ENCODE results near the gene TLCD1. TPM values are rescaled to one million over a fixed set of nuclear protein-coding genes. Genes with fewer than 3 reads are reported as not detected.

The TLCD1 gene
- total RNA-seq, 1 donor from 2014 or later: 0.85 TPM

- DNase-seq: peak; percentile 51
Observed at GRCh38 chr17:28712032-28712704, 13.9 kb downstream of the TLCD1 start.

GRCh38 chr17:28711723-28712031 lies 14.4 kb downstream of the TLCD1 start, which contains the start of gene PROCA1:
Gene PROCA1, minus strand, starts transcription at chr17:28711888. Its CDS starts 228 bp downstream, at chr17:28711660.
- DNase-seq: no peak

GRCh38 chr17:28710861-28711722 lies 14.9 kb downstream of the TLCD1 start:
- DNase-seq: peak; percentile 88

DNA sequence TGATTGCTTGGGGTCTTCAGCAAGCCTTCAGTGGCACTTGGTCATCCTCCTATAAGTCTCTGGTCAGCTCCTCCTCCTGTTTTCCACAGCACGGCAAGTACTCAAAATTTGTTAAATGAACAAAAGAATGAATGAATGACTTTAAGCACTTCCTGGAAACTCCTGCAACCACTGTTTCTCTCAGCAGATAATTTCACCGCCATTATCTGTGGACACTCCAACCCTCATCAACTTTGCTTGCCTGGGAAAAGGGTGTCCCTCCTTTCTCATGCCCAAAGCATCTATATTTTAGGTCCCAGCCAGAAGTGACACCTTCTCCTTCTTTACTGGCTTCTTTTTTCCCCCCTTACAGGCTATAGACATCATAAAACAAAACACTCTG lies 18.7 kb downstream of the TLCD1 start:
- DNase-seq: no peak

DNA sequence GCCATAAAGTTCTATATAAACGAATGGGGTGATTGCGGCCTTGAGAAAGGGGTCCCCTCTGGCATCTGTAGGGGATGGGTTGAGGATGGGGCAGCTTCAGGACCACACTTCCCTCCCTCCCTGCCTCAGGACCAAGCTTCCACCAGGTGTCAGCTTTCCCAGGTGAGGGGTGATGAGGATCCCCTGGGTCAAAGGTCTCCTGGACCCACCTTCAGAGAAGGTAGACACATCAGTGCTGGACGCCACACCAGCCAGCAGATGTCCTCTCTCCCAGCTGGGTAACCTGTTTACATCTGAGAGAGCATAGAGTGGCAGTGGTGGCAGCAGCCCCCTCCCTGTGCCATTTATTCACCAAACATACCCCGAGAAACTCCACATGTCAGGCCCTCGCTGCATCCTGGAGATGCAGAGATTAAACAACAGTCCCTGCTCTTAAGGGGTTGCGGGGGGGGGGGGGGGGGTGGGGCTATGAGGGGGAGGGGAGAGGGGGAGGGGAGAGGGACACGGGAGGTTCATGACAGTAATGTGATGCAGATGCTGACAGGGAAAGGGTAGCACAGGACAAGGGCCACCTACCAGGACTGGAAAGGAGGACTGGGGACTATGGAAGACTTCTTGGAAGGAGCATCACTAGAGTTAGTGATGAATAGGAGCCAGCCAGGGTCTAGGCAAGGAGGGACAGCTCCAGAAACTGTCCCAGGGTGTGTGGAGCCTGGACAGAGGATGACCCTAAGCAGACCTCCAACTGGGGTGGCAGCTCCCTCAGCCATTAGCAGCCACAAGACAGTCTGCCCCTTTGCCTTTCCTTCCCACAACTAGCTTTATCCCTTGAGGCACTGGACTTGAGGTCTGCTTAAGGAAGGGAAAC lies 19.3 kb downstream of the TLCD1 start:
- no peak for DNase-seq

DNA sequence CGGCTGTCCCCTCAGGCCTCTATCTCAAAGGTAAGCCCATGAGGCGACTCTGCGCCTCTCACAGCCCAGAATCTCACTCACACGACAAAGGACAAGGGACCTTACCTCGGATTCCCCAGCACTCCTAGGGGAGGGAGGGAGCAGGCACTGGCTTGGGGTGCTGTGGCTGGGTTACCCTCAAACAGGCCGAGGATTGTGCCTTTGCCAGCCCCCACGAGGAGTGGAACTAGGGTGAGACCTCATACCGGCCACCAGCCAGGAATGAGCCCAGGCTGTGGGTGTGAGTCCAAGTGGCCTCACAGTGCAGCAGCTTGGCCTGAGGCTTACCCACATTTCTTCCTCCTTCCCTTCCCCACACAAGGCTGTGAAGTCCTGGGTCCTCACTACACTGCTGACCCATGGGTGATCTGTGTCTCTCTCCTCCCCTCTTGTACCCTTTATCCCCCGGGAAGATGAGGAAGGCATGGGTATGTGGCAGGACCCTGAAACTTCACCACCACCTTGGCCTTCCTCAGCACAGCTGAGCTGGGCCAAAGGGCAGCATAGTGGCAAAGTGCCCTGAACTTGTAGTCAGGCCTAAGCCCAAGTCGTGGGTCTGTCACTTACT lies 20.2 kb downstream of the TLCD1 start:
- no peak for DNase-seq

- no peak for DNase-seq
Observed at GRCh38 chr17:28705074-28705659, 20.9 kb downstream of the TLCD1 start.

- no peak for DNase-seq
Observed at GRCh38 chr17:28704219-28704858, 21.7 kb downstream of the TLCD1 start.

DNA sequence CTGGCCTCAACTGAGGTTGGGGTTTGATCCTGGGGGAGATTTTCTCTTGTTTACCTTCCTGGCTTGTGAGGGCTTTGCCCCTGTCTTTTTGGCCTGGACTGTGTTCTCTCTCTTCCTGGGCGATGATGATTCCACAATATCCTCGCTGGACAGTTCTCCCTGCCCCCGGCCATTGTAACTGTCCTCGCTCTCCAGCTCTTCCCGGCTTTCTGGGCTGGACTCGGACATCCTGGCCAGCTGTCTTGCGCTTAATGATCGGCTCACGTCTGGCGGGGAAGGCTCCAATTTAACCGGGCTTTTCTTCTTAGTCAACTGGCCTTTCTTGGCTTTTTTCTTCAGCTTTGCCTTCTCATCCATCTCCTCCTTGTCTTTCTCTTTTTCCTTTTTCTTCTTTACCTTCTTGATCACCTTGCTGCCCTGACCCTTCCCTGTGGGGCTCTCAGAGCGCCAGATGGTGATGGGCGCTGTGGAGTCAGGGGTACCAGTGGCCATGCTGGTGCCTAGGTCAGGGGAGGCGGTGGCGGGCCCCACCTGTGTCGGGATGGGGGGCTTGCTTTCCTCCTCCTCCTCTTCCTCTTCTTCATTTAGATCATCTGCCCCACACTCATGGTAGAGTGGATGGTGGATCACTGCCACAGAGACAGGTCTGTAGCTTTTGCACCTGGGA lies 22.3 kb downstream of the TLCD1 start:
- DNase-seq: no peak

DNA sequence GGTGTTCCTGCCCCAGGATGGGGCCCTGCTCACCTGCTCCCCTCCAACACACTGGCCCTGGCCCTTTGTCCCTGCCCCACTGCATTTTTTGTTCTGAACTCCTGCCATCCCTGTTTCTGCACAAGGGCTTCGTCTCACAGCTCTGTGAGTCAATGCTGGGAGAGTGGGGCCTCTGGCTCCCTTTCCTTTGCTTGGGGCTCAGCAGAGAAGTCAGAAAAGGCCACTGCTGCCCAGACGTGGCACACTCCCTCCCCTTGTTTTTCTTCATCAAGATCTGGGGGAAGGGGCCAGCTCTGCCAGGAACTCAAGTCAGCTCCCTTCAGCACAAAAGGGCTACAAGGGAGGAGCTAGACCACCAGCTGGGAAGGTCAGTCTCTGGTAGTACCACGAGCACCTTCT lies 23.3 kb downstream of the TLCD1 start:
- DNase-seq: no peak

GRCh38 chr17:28702026-28702751 lies 23.8 kb downstream of the TLCD1 start:
- DNase-seq: no peak

DNA sequence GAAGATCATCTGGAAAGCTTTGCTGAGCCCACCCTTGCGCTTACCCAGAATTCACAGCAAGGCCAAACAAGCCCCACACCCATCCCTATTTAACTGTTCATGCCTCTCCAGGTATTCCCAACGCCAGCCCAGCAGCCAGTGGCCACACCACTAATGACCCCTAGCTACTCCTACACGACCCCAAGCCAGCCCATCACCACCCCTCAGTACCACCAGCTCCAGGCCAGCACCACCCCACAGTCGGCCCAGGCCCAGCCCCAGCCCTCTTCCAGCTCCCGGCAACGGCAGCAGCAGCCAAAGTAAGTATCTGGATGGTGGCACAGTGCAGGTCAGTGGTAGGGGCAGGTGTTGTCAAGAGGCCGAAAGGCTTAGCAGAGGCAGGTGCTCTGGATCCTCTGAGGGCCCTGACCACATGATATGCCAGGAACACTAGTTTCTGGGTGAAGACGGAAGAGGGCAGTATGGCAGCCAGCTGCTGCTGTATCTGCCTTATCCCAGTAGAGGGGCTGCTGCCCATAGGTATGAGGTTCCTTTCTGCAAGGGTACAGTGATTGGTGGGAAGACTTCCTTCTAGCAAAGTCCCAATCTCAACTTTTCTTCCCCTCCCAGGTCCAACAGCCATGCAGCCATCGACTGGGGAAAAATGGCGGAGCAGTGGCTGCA lies 25.1 kb downstream of the TLCD1 start:
- DNase-seq: no peak

- DNase-seq: no peak
Observed at GRCh38 chr17:28700278-28700677, 25.8 kb downstream of the TLCD1 start.

- no peak for DNase-seq
Observed at GRCh38 chr17:28698253-28698941, 27.6 kb downstream of the TLCD1 start.

- DNase-seq: no peak
Observed at GRCh38 chr17:28693869-28694268, 32.2 kb downstream of the TLCD1 start.

GRCh38 chr17:28689011-28689410 lies 37.0 kb downstream of the TLCD1 start:
- no peak for DNase-seq

GRCh38 chr17:28688481-28688880 lies 37.6 kb downstream of the TLCD1 start:
- DNase-seq: no peak

- DNase-seq: no peak
Observed at GRCh38 chr17:28686296-28686695, 39.7 kb downstream of the TLCD1 start.

GRCh38 chr17:28685366-28685765 lies 40.7 kb downstream of the TLCD1 start:
- DNase-seq: no peak
